GM19238 (cell line): Measurements from ENCODE around the gene CLDN7.
"Not testable (repeated sequence)": the region's sequence is repeated elsewhere in the genome, so short reads cannot be mapped to it uniquely, and the experiment has no call there.

ENCODE experiments used
- DNase-seq: peaks from one replicate; pipeline ENCODE4 v3.0.0; 2011; ENCODE audit warnings: low spot score; ENCODE audit not compliant: insufficient read length

CLDN7 gene

DNA sequence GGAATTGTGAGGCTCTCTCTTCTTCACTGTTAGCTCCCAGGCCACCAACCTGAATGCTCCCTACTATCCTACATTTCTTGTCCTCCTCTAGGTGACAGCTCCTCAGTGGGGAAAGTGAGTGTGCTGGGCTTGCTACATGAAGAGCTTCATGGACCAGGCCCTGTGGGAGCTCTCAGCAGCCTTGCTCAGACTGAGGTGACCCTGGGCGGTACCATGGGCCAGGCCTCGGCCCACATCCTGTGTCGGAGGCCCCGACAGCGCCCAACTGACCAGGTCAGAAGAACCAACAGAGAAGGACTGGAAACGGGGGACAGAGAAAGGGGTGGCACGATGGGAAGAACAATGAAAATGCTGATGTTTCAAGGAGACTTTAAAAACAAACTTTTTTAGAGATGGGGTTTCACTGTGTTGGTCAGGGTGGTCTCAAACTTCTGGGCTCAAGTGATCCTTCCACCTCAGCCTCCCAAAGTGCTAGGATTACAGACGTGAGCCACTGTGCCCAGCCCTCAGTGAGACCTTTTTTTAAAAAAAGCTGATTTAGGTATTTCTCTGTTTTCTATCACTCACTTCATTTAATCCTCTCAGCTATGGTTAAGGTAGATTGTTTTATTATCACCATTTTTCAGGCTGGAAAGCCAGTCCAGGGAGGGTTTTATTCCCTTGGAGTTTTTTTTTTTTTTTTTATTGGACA lies 5.4 kb downstream of the CLDN7 start:
- no peak for DNase-seq

DNA sequence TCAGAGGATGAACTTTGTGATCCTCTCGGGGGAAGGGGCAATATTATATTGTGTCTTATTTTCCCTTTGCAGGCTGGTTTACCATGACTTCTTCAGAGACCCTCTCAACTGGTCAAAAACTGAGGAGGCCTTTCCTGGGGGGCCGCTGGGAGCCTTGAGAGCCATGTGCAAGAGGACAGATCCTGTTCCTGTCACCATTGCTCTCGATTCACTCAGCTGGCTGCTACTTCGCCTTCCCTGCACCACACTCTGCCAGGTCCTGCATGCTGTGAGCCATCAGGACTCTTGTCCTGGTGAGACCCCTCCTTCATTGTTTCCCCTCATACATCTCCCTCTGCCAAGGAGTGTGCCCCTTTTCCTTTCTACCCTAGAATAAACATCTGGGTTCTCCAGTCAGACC lies 7.8 kb downstream of the CLDN7 start:
- no peak for DNase-seq

DNA sequence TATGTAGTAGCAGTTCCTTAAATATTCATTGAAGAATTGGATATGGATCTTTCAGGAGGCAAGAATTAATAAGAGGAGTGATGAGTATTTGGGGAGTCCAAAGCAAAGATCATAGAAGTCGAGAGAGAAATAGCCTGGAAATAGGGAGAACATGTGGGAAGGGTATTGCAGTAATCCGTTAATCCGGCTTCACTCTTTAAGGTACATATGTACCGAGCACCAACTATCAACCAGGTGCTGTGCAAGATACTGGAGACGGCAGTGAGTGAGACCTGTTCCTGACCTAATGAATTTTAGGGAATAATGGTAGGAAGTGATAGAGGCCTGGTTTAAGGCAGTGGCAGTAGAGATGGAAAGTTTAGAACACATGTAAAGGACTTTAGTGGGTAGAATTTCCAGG lies 9.2 kb downstream of the CLDN7 start:
- DNase-seq: no peak

DNA sequence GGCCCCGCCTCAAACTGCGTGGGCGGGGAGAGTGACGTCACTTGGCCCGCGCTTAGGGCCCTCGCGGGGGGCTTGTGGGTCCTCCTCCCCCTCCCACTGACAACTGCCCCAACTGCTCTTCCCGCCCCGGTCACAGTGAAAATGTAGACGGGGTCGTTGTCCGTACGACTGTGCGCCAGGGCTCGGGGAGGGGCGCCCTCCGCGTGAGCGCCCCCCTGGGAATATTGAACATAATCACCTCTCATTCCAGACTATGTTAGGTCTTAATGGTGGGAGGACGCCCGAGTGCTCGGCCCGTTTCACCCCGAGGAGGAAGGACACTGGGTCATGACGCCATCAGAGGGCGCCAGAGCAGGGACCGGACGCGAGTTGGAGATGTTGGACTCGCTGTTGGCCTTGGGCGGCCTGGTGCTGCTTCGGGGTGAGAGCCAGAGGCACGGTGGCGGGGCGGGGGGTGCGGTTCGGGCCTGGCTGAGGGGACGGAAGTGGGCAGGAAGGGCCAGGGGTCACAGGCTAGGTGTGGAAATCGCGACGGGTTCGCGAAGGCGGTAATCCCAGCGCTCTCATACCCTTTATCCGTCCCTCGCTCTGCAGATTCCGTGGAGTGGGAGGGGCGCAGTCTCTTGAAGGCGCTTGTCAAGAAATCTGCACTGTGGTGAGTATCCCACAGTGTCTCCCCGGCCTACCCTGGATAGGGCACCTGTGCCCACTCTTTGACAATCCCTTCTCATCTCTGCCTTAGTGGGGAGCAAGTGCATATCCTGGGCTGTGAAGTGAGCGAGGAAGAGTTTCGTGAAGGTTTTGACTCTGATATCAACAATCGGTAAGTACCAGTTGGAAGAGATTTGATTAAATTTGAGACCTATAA lies 9.9 kb downstream of the CLDN7 start, which contains the start of gene ELP5:
TSS of gene ELP5 (plus strand) at position 40 of the 868 bp plus-strand sequence. CDS start at position 376, 336 bp downstream.
- peak; percentile 91 for DNase-seq

DNA sequence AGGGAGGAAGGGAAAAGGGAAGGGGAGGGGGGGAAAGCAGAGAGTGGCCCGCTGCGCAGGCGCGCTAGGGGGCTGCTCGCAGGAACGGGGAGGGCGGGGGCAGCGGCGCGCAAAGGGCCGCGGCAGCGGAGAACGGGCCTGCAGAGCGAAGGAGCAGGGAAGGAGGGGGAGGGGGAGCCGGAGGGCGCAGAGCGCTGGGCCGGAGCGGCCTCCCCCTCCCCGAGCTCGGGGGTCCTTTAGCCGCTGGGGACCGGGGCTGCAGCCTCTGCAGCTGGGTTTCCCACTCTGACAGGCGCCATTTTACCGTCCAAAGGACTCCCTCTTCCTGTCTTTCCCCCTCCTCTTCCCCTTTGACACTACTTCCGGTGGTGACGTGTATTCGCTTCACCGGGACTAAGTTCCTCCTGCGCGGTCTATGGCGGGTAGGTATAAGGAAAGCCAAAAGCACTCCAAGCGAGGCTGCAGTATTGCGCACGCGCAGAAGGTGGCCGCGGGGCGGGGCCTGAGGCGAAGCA lies 10.6 kb downstream of the CLDN7 start, which contains the start of gene CTDNEP1:
TSS of gene CTDNEP1 (minus strand) at position 74 of the 515 bp plus-strand sequence. CDS start 438 bp downstream, outside the sequence.
- peak; percentile 96 for DNase-seq

DNA sequence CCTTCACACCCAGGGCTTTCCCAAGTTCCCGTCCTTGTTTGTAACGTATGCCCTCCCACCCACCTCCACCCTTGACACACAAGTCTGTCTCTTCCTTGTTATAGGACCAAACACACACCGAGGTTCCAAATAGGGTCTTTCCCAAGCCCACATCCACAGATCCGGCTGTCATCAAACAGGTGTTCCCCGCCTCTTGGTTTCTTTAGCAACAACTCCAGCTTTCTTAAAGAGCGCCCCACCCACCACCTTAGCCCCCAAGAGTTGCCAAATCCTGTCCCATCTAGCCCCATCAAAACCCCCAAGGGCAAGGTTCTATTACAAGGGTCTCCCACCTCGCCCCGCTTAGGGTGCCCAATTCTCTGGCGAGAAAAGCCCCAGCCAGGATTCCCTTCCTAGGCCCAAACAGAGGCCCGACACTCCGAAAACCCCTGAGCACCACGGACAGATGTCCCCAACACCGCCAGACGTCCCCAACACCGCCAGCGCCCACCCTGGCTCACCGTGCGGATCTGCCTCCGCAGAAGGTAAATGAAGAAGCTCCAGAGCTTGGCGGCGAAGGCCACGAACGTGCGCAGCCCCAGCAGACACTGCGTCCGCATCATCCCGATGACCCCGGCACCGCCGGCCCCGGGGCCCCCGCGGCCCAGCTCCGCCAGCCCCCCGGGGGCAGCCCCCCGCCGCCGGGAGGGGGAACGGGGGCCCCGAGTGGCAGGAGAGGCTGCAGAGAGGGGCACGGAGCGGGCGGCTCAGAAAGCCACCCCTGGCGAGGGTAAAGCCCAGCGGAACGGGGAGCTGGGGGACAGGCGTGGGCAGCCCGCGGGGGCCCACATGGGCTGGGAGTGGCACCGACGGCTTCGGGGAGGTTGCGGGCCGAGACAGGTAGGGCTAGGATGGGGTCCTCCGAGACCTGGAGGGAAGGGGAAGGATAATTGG lies 11.3 kb downstream of the CLDN7 start:
- no peak for DNase-seq

DNA sequence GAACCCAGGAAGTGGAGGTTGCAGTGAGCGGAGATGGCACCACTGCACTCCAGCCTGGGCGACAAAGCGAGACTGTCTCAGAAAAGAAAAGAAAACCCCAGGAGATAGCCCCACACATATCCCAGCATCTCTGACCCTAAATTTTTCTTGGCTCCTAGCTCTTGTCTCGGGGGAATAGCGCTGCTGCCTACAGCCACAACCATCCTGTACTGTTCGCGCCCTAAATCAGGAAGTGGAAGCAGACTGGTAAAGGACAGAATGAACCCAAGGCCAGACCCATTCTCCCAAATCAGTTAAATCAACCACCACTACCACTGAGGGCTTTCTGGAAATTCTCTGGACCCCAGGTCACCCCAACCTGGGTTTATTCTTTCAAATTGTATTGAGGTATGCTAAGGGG lies 12.4 kb downstream of the CLDN7 start:
- no peak for DNase-seq

DNA sequence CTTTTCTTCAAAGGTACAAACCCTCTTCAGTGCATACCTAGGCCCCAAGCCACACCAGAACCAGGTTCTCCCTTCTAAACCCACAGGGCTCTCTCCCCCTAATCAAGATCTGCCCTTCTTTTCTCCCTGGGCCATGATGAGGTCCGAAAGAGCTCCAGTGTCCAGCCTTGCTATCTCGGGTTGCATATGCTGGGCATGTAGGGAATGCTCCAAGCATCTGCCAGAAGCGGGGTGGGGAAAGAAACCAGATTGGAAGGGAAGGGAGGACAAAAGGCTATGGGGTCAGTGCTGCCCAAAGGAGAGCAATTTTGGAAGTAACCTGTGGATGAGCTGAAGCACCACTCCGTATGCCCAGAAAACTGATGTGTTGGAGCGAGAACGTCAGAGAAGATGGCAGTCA lies 13.1 kb downstream of the CLDN7 start:
- DNase-seq: no peak

DNA sequence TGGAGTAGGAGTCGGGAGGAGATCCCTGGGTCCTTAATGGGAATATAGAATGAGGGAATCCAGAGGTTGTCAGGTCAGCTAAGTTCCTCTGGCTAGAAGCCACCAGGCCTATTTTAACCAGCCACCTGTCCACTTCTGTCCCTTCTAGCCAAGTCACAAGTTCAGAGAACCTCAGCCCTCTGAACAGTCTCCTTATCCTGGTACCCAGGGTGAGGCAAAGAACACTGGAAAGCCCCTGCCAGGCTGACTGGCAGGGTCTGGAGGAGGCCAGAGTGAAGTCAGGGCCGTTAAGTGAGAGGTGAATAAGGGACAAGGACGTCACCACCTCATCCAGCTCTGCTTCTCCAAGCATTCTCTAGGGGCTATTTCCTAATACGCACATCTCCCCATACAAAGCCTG lies 13.5 kb downstream of the CLDN7 start:
- no peak for DNase-seq

DNA sequence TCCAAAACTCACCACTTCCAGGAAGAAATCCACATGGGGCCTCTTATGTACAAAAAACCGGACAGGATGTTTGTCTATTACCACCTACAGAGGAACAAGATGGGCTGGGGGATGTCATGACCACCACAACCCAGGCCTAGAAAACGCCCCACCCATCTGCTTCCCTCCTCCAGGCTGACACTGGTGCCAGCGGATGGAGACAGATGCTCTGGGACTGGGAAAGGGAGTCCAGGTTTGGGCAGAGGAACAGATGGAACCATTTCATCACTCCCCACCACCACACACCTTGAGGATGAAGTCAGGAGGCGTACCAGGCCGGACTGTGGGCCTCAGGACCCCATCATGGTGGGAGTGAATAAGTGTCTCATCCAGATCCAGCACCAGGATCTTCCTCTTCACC lies 15.5 kb downstream of the CLDN7 start:
- DNase-seq: no peak

DNA sequence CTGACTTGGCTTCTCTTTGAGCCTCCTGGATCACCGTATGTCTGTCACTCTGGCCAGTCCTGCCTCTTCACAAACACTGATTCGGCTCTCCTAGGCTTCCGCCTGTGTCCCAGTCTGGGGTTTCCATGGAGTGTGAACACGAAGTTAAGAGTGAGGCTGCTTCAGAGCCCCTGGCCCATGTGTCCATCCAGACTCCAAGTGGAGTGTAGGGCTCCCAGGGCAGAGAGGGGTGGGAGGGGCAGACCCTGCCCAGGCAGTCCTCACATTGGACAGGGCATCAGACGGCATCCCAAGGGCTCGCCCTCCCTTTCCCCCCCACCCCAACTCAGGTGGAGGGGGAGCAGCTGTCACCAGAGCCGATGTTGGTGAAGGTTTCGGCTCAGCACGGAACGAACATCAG lies 18.4 kb downstream of the CLDN7 start:
- DNase-seq: not testable (repeated sequence)

DNA sequence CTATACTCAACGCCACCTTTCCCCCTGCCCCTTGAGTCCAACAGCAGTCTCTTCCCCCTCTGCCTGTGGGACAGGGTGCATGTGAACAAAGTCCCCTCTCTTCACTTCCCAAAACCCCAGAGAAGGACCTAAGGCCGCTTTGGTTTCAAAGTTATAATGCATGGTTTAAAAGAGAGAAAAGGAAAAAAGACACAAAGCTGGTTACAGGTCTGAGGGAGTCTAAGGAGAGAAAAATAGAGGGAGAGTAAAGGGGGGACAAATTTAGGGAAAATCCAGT lies 18.9 kb downstream of the CLDN7 start:
- DNase-seq: no peak

DNA sequence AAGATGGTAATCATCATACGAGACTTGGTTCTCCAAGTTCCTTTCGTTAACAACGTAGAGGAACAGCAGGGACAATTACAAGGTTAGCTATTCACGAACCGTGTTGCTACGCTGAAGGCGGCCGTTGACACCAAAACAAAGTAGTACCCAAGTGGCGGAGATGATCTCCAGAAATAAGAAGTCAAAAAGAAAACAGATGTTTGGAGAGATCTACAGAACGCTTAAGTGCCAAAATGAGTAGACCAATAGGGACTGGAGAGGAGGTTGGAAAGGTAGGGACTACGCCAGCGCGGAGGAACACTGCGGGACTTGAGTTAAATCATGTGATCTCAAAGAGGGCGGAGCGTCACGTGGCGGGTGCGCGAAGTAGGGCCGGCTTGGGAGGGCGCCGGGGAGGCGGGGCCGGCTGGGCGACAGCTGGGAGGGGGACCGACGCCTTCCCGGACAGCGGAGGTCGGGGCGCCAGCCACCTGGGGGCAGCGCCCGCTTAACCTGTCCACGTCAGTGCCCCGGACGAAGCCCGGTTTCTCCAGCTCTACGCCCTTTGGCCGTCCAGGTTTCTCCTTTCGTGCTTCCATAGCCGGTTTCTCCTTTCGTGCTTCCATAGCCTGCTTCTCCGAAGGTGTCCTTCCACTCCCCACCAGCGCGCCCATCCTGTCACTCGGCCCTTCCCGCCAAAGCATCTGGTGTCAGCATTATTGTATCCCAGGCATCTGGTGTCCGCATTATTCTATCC lies 19.4 kb downstream of the CLDN7 start:
- peak; percentile 85 for DNase-seq

DNA sequence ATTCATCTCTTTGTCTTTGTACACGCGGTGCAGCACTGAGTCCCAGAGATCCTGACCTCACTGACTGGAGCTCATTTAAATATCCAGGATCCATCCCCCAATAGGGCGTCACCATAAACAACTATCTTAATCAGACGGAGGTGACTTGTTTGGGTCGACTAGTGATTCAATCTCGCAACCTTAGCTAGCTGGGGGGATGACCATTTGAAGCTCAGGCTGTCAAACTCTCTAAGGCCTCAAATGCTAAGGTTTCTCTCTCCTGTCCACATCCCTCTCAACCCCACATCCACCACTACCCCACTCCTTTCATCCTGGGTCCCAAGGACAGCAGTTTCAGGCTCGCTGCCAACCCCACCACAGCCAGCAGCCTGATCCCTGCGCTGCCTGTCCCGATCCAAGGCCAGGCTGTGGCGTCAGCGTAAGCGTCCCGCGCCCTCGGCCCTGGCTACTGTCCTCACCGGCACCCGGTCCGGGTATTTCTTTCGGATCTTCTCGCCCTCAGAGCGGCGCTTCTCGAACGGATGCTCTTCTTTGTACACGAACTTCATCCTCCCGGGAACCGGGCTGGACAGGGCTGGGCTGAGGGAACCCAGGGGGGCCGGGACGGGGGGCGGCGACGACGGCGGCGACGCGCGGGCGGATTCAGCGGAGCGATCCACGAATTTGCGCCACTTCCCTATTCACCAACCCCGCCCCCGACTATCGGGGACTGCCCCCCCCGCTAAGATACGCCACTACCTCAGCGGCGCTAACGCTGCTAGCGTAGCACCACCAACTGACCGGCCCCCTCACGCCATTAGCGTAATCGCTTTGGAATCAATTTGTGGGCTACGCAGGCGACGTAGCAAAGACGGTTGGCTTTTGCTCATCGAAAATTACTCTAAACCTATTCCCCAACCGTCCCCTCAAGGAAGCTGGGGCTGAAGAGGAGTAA lies 20.2 kb downstream of the CLDN7 start, which contains the start of gene GABARAP:
TSS of gene GABARAP (minus strand) at position 667 of the 934 bp plus-strand sequence. CDS start at position 548, 119 bp downstream.
- peak; percentile 56 for DNase-seq

DNA sequence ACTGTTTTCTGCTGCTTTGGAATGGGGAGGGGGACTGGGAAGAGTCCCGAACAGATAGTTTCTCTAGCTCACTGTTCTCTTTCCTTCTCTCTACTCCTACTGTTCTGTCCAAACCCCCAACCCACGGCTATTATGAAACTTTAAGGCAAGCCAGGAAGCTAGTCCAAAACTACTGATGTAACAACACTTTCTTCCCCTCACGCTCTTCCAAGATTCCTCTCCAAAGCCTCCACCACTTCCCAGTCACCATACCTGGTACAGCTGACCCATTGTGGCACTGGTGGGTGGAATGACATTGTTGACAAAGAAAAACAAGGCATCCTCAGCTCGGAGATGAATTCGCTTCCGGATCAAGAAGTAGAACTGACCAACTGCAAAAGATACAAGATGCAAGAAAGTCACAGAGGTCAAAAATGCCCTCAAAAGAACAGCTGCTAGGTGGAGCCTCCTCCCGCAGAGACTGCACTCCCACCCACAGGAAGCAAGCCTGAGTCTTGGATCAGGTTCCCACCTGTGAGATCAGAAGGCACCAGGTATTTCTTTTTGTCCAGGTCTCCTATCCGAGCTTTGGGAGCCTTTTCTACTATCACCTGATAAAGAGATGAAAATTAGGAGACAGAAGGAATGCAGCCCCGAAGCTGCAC lies 21.1 kb downstream of the CLDN7 start:
- no peak for DNase-seq

DNA sequence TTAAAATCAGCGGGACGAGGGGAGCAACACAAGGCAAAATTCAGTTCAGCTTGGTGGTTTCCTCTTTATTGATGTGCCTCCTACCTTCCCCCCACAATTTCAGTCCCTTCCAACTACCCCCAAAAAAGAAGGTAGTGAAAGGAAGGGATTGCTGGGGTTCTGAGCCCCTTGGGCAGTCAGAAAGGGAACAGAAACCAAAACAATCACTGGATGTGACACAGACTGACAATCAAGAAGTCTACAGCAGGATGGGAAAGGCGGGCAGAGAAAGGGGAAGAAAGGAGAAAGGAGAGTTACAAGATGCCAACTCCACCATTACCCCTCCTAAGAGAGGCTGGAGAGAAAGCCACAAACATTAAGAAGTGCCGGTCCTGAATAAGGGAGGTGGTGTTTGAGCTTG lies 21.9 kb downstream of the CLDN7 start:
- DNase-seq: no peak

DNA sequence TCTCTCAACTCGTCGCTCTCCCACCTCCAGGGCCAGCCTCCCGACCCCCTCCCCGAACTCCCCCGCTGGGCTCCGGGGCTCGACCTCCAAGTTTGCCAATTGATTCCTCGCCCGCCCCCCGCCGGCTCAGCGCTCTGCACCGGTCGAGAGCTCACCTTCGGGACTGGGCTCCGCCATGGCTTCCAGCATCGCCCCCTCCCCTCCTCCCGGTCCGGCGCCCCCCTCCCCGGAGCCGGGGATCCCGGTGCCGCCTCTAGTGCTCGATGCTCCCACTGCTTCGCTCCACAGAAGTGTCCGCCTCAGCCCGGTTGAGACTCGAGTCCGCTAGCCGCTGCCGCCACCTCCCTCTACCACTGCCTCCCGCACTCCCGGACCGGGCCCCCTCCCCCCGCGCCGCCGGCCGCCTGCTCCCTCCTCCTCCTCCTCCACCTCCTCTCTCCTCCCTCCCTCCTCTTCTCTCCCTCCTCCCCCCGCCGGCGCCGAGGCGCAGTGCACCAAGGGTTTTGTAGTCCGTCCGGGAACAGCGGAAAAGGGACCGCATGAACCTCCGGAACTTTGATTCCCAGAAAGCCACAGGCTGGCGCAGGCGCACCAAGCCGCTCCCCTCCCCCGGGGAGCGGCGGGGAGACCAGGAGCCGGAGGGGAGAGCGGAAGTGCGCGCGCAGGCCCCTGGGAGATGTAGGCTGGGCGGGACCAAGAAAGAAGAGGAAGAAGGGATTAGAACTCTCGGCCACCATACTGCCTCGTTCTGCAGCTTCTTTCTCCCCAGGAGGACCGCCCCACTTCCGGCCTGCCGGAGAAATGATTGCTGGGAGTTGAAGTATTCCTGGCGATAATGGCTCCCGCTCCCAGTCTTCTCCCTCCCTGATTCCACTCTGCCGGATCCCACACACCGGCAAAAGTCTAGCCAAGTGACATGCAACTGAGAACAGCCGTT lies 22.9 kb downstream of the CLDN7 start, which contains the start of gene PHF23:
TSS of gene PHF23 (minus strand) at position 367 of the 937 bp plus-strand sequence. CDS start at position 189, 178 bp downstream.
- peak; percentile 98 for DNase-seq
